Fibroblast of the conjunctiva (primary cell): Measurements from ENCODE around the gene TGFA.
"Not testable (repeated sequence)": the region's sequence is repeated elsewhere in the genome, so short reads cannot be mapped to it uniquely, and the experiment has no call there.

Experiments used
- DNase-seq: peaks from one replicate; pipeline ENCODE4 v3.0.0-alpha.2; 2010; ENCODE audit warnings: low read depth

TGFA gene

DNA sequence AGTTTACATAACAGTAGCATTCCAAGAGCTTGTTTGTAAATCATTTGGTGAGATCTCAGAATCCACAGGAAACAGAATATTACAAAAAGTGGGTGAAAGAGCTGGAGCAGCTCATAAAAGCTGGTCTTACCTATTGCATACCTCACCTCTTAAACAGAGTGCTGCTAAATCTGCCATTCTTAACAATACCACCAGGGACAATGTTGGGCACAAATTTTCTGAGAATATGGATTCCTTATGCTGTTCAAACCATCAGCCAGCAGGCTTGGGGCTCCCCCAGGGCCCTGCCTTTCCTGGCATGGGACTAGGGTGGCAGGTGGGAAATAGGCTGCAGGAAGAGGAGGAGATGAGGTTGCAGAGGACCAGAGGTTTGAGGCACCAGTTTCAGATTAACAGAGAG is 55.6 kb downstream of the TGFA start:
- DNase-seq = no peak

DNA sequence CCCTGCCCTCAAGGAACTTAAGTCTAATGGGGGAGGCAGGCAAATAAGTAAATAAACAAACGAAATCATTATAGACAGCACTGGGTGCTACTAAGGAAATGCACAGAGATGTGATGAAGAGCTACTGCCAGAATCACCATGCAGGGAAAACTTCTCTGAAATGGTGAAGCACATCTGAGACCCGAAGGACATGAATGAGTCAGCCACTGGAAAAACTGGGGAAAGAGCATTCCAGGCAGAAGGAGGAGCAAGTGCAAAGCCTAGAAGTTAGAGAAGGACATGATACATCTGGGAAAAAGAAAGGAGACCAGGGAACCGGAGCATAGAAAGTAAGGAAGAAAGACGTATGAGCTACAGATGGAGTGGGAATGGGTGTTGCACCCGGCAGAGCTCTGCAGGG is 56.8 kb downstream of the TGFA start:
- no peak for DNase-seq

DNA sequence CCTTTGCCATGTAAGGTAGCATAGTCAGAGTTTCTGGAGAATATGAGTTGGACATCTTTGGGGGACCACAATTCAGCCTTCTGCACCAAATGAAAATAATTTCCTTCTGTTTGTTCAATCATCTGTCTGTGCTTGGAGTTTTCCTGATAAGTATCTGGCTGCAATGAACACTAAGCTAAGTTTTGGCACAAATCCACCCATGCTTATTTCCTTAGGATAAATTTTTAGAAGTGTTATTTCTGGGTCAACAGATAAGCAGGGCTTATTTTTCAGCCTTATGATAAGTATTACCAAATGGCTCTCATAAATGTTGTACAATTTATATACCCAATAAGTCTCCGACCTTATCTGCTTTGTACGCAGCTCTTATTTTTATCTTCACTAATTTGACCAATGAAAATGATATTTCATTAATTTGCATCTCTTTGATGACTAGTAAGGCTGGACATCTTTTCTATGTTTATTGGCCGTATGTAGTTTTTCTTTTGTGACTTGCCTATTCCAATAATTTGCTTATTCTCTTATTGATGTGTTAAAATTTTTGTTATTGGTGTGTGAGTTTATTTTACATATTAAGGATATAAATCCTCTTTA is 59.2 kb downstream of the TGFA start:
- no peak for DNase-seq

GRCh38 chr2:70490381-70490780 is 63.2 kb downstream of the TGFA start:
- no peak for DNase-seq

- no peak for DNase-seq
Observed at GRCh38 chr2:70489165-70489564, 64.5 kb downstream of the TGFA start.

- DNase-seq = no peak
Observed at GRCh38 chr2:70484086-70484485, 69.5 kb downstream of the TGFA start.

GRCh38 chr2:70482401-70482800 is 71.2 kb downstream of the TGFA start:
- no peak for DNase-seq

GRCh38 chr2:70480468-70480867 is 73.2 kb downstream of the TGFA start:
- DNase-seq = no peak

DNA sequence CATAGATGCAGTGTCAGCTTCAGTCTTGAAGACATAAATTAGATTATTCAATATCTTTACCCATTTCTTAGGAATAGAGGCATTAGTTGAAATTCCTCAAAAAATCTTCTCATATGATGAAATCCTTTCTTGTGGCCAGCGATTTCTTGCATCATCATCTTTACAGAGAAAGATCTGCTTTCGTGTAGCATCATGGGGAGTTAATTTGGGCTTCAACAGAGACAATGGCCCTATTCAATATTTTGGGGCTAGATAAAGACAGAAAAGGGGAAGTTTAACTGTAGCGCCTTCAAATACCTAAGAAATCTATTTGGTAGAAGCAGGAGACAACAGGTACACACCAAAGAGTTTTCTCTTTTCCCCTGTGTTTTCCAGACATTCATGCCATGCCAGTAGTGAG is 73.8 kb downstream of the TGFA start:
- DNase-seq = no peak

- no peak for DNase-seq
Observed at GRCh38 chr2:70477441-70477844, 76.2 kb downstream of the TGFA start.

DNA sequence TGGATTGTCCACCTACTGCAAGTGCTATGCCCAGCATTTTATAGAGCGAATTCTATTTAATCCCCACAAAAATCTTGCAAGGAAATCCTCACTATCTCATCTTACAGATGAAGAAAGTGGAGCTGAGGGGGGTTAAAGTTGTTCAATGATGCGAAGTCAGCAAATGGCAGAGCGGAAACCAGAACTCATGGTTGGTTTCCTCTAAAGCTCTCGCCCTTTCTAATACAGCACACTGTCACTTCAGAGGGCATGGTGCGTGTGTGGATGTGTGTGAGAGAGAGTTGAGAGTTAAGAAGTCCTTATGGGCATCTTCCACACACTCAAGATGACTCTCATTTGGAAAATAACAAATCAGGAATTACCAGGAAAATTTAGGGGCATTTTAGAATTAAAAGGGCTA is 78.4 kb downstream of the TGFA start:
- DNase-seq = no peak

DNA sequence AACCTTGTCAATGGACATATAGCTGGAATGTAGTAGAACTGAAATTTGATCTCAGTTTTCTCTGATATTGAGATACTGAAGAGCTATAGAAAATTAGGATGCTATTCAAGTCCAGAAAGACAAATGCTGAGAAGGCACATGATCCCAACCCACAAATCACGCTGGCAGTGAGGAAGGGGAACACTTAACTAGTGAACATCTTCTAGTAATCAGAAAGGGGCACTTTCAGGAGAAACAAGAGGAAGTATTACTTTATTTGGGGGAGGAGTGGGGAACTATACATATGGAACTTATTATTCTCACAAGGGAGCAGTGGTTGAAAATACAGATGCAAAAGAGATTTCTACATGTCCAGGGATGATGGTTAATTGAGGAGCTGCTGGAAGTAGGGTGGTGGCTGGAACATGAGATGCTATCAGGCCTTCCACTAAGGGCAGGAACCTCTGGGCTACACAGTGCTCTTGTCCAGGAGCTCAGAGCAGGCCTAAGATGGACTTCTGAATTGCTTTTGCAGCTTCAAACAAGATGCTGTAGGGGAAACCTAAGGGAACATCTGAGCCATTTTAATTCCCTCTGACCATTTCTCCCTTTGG is 79.3 kb downstream of the TGFA start:
- DNase-seq = no peak

DNA sequence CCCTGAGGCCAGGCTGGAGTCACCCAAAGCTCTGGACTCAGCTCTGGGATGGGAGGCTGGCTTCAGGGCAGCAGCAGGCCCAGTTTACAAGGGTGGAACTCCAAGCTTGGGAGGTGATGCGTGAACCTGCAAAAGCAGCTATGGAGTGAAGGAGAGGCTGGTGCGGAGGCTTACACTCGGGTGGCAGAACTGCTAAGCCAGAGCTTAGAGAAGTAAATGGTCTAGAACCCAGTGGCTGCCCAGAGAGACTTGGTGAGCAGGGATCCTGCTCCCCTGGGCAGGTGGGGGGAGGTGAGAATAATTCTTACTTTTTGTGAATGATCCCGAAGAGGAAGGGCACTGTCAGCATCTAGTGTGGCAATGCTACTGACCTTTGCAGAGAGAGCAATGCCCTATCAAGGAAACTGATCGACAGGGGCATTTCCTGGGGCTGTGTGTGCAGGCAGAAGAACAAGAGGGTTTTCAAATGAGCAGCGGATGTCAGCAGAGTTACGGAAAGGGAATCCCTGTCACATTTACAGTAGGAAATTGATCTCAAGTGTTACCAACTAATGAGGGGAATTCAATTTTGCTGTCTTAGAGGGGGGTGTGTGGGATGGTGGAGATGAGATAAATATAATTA is 80.4 kb downstream of the TGFA start:
- DNase-seq = no peak

GRCh38 chr2:70472221-70472890 is 81.3 kb downstream of the TGFA start:
- DNase-seq = no peak

- DNase-seq = no peak
Observed at GRCh38 chr2:70471129-70471528, 82.5 kb downstream of the TGFA start.

GRCh38 chr2:70469961-70470360 is 83.7 kb downstream of the TGFA start:
- no peak for DNase-seq

GRCh38 chr2:70469435-70469834 is 84.2 kb downstream of the TGFA start:
- no peak for DNase-seq

GRCh38 chr2:70468878-70469277 is 84.7 kb downstream of the TGFA start:
- no peak for DNase-seq

GRCh38 chr2:70467831-70468779 is 85.5 kb downstream of the TGFA start:
- no peak for DNase-seq

- no peak for DNase-seq
Observed at GRCh38 chr2:70467237-70467636, 86.4 kb downstream of the TGFA start.

DNA sequence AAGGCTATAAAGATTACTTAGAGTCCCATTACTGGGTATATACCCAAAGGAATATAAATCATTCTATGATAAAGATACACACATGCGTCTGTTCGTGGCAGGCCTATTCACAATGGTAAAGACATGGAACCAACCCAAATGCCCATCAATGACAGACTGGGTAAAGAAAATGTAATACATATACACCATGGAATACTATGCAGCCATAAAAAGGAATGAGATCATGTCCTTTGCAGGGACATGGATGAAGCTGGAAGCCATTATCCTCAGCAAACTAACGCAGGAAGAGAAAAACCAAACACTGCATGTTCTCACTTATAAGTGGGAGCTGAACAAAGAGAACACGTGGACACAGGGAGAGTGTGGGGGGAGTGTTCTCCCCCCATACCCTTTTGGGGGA is 87.0 kb downstream of the TGFA start:
- not testable (repeated sequence) for DNase-seq

GRCh38 chr2:70463997-70464396 is 89.6 kb downstream of the TGFA start:
- no peak for DNase-seq
